H1 (cell line): ENCODE results near the gene KLK8. TPM values are rescaled to one million over a fixed set of nuclear protein-coding genes. Genes with fewer than 3 reads are reported as not detected.

ENCODE experiments used
- BACH1 ChIP-seq: IDR thresholded peaks from 2 replicates; pipeline ENCODE4 v1.6.1; 2012; ENCODE audit warnings: low read length, improper control_type of control experiment
- CTBP2 ChIP-seq: IDR thresholded peaks from 2 replicates; pipeline ENCODE4 v1.7.0; 2011; ENCODE audit warnings: borderline replicate concordance, mild to moderate bottlenecking, moderate library complexity, mixed read lengths, low read length; ENCODE audit not compliant: insufficient read depth, insufficient read length
- polyA plus RNA-seq, 7 experiments: library from polyadenylated mRNA; depleted of rRNA in 3 of 7; stranded (reverse) in 5 of 7; unstranded in 2 of 7; fragments of >200 nt in 5 of 7; fragments of 200-250 nt in 2 of 7; gene quantifications; 1 replicate in 5 of 7; 2 replicates in 1 of 7; 4 replicates in 1 of 7; pipeline versions ENCODE4 v1.2.1 to v1.2.3, GENCODE V29; 2011 to 2013; ENCODE audit warnings: missing spikeins in 2 of 7, mixed read lengths in 2 of 7
- total RNA-seq: library from RNA; stranded (reverse); fragmentation: NEBNext Ultra II Directional; extraction: Animal tissue kit (Norgen Biotek cat#: 25700); gene quantifications from 2 replicates; pipeline ENCODE4 v1.2.1, GENCODE V29; 2021

Gene KLK8
- total and polyA plus RNA-seq, 2 of the 8 experiments (the other 6 are each of a cell fraction or from before 2014, with no cell fraction given), result 2.9 to 3.6 TPM

DNA sequence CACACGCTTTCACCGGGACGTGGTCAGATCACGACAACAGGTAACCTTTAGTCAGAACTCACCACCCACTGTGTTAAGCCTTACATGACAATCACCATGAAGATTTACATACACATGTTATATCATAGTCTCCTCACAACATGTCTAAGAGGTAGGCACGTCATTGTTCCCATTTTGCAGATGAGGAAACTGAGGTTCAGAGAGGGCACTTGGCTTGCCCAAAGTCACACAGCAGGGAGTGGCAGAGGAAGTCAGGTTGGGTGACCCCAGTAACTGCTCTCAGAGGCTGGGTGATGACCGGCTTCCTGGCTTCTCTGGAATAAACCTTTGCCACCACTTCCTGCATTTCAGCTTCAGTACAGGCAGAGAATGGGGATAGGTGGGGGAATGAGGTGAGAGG, 12.8 kb upstream of the KLK8 start (continued):
- TF ChIP-seq BACH1 (no peak), CTBP2 (no peak)
